ENCODE results near the gene MYH14.

GRCh38 chr19:50300814-50301606 lies 97.6 kb downstream of the MYH14 start:
- no peak for TF ChIP-seq RAD21 (conservative IDR thresholded peaks at IDR 0.05)
- no peak for TF ChIP-seq CTCF (IDR thresholded peaks at IDR 0.05; ENCODE audit: poor library complexity, severe bottlenecking)
- no peak for TF ChIP-seq TAF1 (IDR thresholded peaks at IDR 0.05; ENCODE audit: low read depth)
- TF ChIP-seq, protein P1, sequence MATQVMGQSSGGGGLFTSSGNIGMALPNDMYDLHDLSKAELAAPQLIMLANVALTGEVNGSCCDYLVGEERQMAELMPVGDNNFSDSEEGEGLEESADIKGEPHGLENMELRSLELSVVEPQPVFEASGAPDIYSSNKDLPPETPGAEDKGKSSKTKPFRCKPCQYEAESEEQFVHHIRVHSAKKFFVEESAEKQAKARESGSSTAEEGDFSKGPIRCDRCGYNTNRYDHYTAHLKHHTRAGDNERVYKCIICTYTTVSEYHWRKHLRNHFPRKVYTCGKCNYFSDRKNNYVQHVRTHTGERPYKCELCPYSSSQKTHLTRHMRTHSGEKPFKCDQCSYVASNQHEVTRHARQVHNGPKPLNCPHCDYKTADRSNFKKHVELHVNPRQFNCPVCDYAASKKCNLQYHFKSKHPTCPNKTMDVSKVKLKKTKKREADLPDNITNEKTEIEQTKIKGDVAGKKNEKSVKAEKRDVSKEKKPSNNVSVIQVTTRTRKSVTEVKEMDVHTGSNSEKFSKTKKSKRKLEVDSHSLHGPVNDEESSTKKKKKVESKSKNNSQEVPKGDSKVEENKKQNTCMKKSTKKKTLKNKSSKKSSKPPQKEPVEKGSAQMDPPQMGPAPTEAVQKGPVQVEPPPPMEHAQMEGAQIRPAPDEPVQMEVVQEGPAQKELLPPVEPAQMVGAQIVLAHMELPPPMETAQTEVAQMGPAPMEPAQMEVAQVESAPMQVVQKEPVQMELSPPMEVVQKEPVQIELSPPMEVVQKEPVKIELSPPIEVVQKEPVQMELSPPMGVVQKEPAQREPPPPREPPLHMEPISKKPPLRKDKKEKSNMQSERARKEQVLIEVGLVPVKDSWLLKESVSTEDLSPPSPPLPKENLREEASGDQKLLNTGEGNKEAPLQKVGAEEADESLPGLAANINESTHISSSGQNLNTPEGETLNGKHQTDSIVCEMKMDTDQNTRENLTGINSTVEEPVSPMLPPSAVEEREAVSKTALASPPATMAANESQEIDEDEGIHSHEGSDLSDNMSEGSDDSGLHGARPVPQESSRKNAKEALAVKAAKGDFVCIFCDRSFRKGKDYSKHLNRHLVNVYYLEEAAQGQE (IDR thresholded peaks at IDR 0.05; ENCODE audit: borderline replicate concordance), result no peak
- no peak for TF ChIP-seq POLR2AphosphoS5 (IDR thresholded peaks at IDR 0.05)
- TF ChIP-seq EZH2 (IDR thresholded peaks at IDR 0.05; ENCODE audit: borderline replicate concordance, insufficient read depth, low read length, poor library complexity, severe bottlenecking), result no peak
- no peak for TF ChIP-seq MXI1 (conservative IDR thresholded peaks at IDR 0.05; ENCODE audit: poor library complexity, severe bottlenecking)
- no peak for TF ChIP-seq EP300 (conservative IDR thresholded peaks at IDR 0.05; ENCODE audit: poor library complexity, severe bottlenecking)
